IMR-90 (cell line): Measurements from ENCODE around the gene RHBDF2.

Experiments used
- POLR2A ChIP-seq: IDR thresholded peaks from 2 replicates; pipeline ENCODE4 v1.6.1; 2012; ENCODE audit warnings: mild to moderate bottlenecking, low read depth, low read length
- RAD21 ChIP-seq: IDR thresholded peaks from 2 replicates; pipeline ENCODE4 v1.6.1; 2012; ENCODE audit warnings: low read length, improper control_type of control experiment
- TF ChIP-seq, protein P1 (sequence below): conservative IDR thresholded peaks from 2 replicates; pipeline ENCODE4 v1.5.1; 2012; ENCODE audit warnings: mild to moderate bottlenecking, low read depth, low read length, improper control_type of control experiment

GRCh38 chr17:76530811-76531485 is 29.7 kb upstream of the RHBDF2 start:
- no peak for TF ChIP-seq POLR2A
- TF ChIP-seq, protein P1, sequence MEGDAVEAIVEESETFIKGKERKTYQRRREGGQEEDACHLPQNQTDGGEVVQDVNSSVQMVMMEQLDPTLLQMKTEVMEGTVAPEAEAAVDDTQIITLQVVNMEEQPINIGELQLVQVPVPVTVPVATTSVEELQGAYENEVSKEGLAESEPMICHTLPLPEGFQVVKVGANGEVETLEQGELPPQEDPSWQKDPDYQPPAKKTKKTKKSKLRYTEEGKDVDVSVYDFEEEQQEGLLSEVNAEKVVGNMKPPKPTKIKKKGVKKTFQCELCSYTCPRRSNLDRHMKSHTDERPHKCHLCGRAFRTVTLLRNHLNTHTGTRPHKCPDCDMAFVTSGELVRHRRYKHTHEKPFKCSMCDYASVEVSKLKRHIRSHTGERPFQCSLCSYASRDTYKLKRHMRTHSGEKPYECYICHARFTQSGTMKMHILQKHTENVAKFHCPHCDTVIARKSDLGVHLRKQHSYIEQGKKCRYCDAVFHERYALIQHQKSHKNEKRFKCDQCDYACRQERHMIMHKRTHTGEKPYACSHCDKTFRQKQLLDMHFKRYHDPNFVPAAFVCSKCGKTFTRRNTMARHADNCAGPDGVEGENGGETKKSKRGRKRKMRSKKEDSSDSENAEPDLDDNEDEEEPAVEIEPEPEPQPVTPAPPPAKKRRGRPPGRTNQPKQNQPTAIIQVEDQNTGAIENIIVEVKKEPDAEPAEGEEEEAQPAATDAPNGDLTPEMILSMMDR, result no peak
- TF ChIP-seq RAD21, result no peak
